HCT116 (cell line): ENCODE data around the gene TNIK. TPM values are rescaled to one million over a fixed set of nuclear protein-coding genes. Genes with fewer than 3 reads are reported as not detected.

Experiments used
- ATAC-seq: fragments of 200-7000 bp; cut with Tn5 transposase; 2 replicates; pipeline ENCODE4 v1.9.1; 2020; ENCODE audit warnings: mild to moderate bottlenecking, moderate library complexity
- BruUV-seq: library from RNA; stranded (reverse); fragments of 400-500 nt; replicated peaks from 2 replicates; lab custom pipeline; 2021; lab: Mats Ljungman, UMichigan
- CTCF ChIA-PET: fragments of 300-600 bp; sonication (Branson Sonifier 250); formaldehyde crosslinking; loops from one replicate; lab custom pipeline; 2021; ENCODE audit warnings: antibody characterized with exemption; lab: Charles Lee
- POLR2A ChIA-PET: fragments of 300-600, 350-600 bp; sonication (Branson Sonifier 250); formaldehyde crosslinking; loops from one replicate; lab custom pipeline; 2021; ENCODE audit warnings: antibody characterized with exemption; lab: Charles Lee
- RAD21 ChIA-PET, 2 experiments: fragments of 300-600 bp; sonication (Branson Sonifier 250); formaldehyde crosslinking; loops; one replicate each; lab custom pipeline; 2023; ENCODE audit warnings: low total read pairs in 2 of 2; ENCODE audit not compliant: uncharacterized antibody in 2 of 2, unreplicated experiment in 2 of 2, low non-redundant PET in 1 of 2; lab: Charles Lee
- DNase-seq: peaks from one replicate; pipeline ENCODE4 v3.0.0-alpha.2; 2010; ENCODE audit warnings: low read depth, low spot score
- H2AFZ ChIP-seq: fragments of 200-600 bp; shearing (Covaris generic), sonication (generic); 2 replicates; pipeline ENCODE4 v1.6.1; 2017; ENCODE audit warnings: low read depth, mixed run types, mixed read lengths, antibody characterized with exemption, low read length; ENCODE audit not compliant: poor library complexity, severe bottlenecking
- H3K27ac ChIP-seq: 2 replicates; pipeline ENCODE4 v1.5.1; 2012; ENCODE audit warnings: low read depth, low read length
- H3K27me3 ChIP-seq: fragments of 200-600 bp; sonication (generic); 2 replicates; pipeline ENCODE4 v1.6.1; 2016; ENCODE audit warnings: mixed run types, low read length, mixed read lengths; ENCODE audit not compliant: insufficient read depth
- H3K36me3 ChIP-seq, 2 experiments: fragments of 200-500 bp in 1 of 2; fragments of 200-600 bp in 1 of 2; sonication (Bioruptor generic) in 1 of 2; sonication (generic) in 1 of 2; 2 replicates each; pipeline versions ENCODE4 v1.5.1 to v1.6.1; 2014 to 2016; ENCODE audit warnings: low read length in 2 of 2, inconsistent platforms in 1 of 2, mixed read lengths in 1 of 2, mixed run types in 1 of 2; ENCODE audit not compliant: insufficient read depth in 2 of 2, control insufficient read depth in 1 of 2
- H3K4me1 ChIP-seq, 2 experiments: fragments of 200-600 bp in 1 of 2; sonication (generic) in 1 of 2; 2 replicates each; pipeline versions ENCODE4 v1.5.1 to v1.6.1; 2012 to 2017; ENCODE audit warnings: low read length in 2 of 2, inconsistent platforms in 1 of 2, mild to moderate bottlenecking in 1 of 2, mixed read lengths in 1 of 2, mixed run types in 1 of 2, moderate library complexity in 1 of 2; ENCODE audit not compliant: insufficient read depth in 2 of 2, control insufficient read depth in 1 of 2
- H3K4me2 ChIP-seq: fragments of 200-600 bp; sonication (generic); 2 replicates; pipeline ENCODE4 v1.6.1; 2017; ENCODE audit warnings: mixed run types, low read length, mixed read lengths
- H3K4me3 ChIP-seq, 2 experiments: fragments of 200-600 bp in 1 of 2; sonication (generic) in 1 of 2; replicated peaks in 1 of 2; 2 replicates each; pipeline ENCODE4 v1.5.1; 2011 to 2016; ENCODE audit warnings: low read length in 2 of 2, control low read depth in 1 of 2, low read depth in 1 of 2, mild to moderate bottlenecking in 1 of 2, mixed read lengths in 1 of 2, mixed run types in 1 of 2
- H3K79me2 ChIP-seq: fragments of 200-600 bp; sonication (generic); 2 replicates; pipeline ENCODE4 v1.6.1; 2017; ENCODE audit warnings: mild to moderate bottlenecking, mixed run types, low read length, moderate library complexity, mixed read lengths; ENCODE audit not compliant: insufficient read depth
- H3K9ac ChIP-seq: fragments of 200-600 bp; sonication (generic); 2 replicates; pipeline ENCODE4 v1.6.1; 2016; ENCODE audit warnings: low read length, mixed read lengths
- H3K9me2 ChIP-seq: fragments of 200-600 bp; sonication (generic), shearing (Covaris generic); 2 replicates; pipeline ENCODE4 v1.6.1; 2017; ENCODE audit warnings: mixed run types, mild to moderate bottlenecking, moderate library complexity; ENCODE audit not compliant: insufficient read depth
- H3K9me3 ChIP-seq, 2 experiments: fragments of 200-500 bp in 1 of 2; fragments of 200-600 bp in 1 of 2; sonication (Bioruptor generic) in 1 of 2; sonication (generic) in 1 of 2; 2 replicates each; pipeline ENCODE4 v1.6.1; 2014 to 2017; ENCODE audit warnings: low read length in 2 of 2, mixed read lengths in 2 of 2, inconsistent platforms in 1 of 2, low read depth in 1 of 2, mild to moderate bottlenecking in 1 of 2, mixed run types in 1 of 2, moderate library complexity in 1 of 2; ENCODE audit not compliant: control insufficient read depth in 1 of 2, insufficient read depth in 1 of 2
- H4K20me1 ChIP-seq: fragments of 200-600 bp; sonication (generic), shearing (Covaris generic); 2 replicates; pipeline ENCODE4 v1.6.1; 2017; ENCODE audit warnings: mixed run types, mild to moderate bottlenecking, moderate library complexity; ENCODE audit not compliant: insufficient read depth
- ATF3 ChIP-seq: IDR thresholded peaks from 2 replicates; pipeline ENCODE4 v1.6.1; 2012
- CEBPB ChIP-seq: IDR thresholded peaks from 2 replicates; pipeline ENCODE4 v1.6.1; 2012; ENCODE audit warnings: low read depth
- EGR1 ChIP-seq: IDR thresholded peaks from 2 replicates; pipeline ENCODE4 v1.6.1; 2012; ENCODE audit warnings: low read depth
- EZH2phosphoT487 ChIP-seq: fragments of 200-600 bp; IDR thresholded peaks from 2 replicates; pipeline ENCODE4 v1.6.1; 2018; ENCODE audit warnings: antibody characterized with exemption, borderline replicate concordance
- FOSL1 ChIP-seq: IDR thresholded peaks from 2 replicates; pipeline ENCODE4 v1.6.1; 2012; ENCODE audit warnings: low read depth
- POLR2A ChIP-seq: IDR thresholded peaks from 2 replicates; pipeline ENCODE4 v1.7.0; 2011; ENCODE audit warnings: borderline replicate concordance; ENCODE audit not compliant: insufficient read depth, insufficient read length; ENCODE audit errors: extremely low read depth
- RAD21 ChIP-seq: IDR thresholded peaks from 2 replicates; pipeline ENCODE4 v1.6.1; 2012; ENCODE audit warnings: low read depth, mild to moderate bottlenecking
- REST ChIP-seq: IDR thresholded peaks from 2 replicates; pipeline ENCODE4 v1.6.1; 2012; ENCODE audit warnings: low read depth
- SP1 ChIP-seq: IDR thresholded peaks from 2 replicates; pipeline ENCODE4 v1.6.1; 2012; ENCODE audit warnings: low read depth
- TCF7L2 ChIP-seq: IDR thresholded peaks from 2 replicates; pipeline ENCODE4 v1.7.0; 2011; ENCODE audit warnings: borderline replicate concordance, inconsistent platforms; ENCODE audit not compliant: insufficient read depth, insufficient read length; ENCODE audit errors: extremely low read depth
- intact Hi-C: fragments of 100-400 bp; cut with micrococcal nuclease; formaldehyde crosslinking; loops from 2 replicates; pipeline ENCODE4 v1.10.0; 2022
- total RNA-seq: library from RNA; stranded (reverse); gene quantifications from one replicate; pipeline ENCODE4 v1.2.1, GENCODE V29; 2021; ENCODE audit not compliant: unreplicated experiment
- TF ChIP-seq, protein P1 (sequence below): IDR thresholded peaks from 2 replicates; pipeline ENCODE4 v1.6.1; 2011; ENCODE audit warnings: mild to moderate bottlenecking, low read length, moderate library complexity; ENCODE audit not compliant: insufficient replicate concordance; ENCODE audit errors: extremely low read depth

Gene TNIK
- total RNA-seq, 1 experiment from 2014 or later: 24.1 TPM

DNA sequence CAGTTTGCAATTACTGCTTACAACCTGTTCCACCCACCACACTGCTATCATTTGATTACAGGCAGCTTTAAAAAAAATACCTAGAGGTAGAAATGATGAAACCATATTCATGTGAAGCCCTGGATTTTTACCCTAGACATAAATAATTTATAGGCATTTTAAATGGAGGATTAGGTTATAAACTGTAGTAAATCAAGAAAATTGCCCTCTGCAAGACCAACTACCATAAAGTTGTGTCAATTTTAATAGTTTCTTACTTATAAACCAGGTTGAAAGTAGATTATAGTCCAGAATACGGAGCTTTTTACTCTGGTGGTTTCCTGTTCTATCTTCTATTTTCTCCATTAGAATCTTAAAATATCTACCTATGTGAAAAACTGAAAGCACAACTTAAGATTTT, 13.9 kb downstream of the TNIK start:
- POLR2A ChIA-PET: no interaction called here
- H3K79me2 ChIP-seq: no peaks in the 10 kb centered on the region
- no peak overlapping the region for H3K27ac ChIP-seq
- H2AFZ ChIP-seq: no peak overlapping the region
- RAD21 ChIA-PET: no interaction called here
- no TSS peak for BruUV-seq
- DNase-seq (no peak), ATAC-seq (no peak)
- H3K9me3 ChIP-seq: no peaks in the 10 kb centered on the region
- no peaks in the 10 kb centered on the region for H3K9me2 ChIP-seq
- no peak overlapping the region for H3K4me3 ChIP-seq
- CTCF ChIA-PET: no interaction called here
- no peaks in the 10 kb centered on the region for H4K20me1 ChIP-seq
- H3K4me1 ChIP-seq: peaks cover 6 to 15% of the 10 kb centered on the region in 2 experiments; a peak in 3 of 4 replicates
- intact Hi-C loops: no loop called here
- H3K36me3 ChIP-seq: no peaks in the 10 kb centered on the region
- H3K9ac ChIP-seq: no peak overlapping the region
- no peak overlapping the region for H3K4me2 ChIP-seq
- TF ChIP-seq, protein P1, sequence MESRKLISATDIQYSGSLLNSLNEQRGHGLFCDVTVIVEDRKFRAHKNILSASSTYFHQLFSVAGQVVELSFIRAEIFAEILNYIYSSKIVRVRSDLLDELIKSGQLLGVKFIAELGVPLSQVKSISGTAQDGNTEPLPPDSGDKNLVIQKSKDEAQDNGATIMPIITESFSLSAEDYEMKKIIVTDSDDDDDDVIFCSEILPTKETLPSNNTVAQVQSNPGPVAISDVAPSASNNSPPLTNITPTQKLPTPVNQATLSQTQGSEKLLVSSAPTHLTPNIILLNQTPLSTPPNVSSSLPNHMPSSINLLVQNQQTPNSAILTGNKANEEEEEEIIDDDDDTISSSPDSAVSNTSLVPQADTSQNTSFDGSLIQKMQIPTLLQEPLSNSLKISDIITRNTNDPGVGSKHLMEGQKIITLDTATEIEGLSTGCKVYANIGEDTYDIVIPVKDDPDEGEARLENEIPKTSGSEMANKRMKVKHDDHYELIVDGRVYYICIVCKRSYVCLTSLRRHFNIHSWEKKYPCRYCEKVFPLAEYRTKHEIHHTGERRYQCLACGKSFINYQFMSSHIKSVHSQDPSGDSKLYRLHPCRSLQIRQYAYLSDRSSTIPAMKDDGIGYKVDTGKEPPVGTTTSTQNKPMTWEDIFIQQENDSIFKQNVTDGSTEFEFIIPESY: no peak
- TF ChIP-seq EGR1 (no peak), FOSL1 (no peak), TCF7L2 (no peak), POLR2A (no peak), SP1 (no peak), RAD21 (no peak), EZH2phosphoT487 (no peak), REST (no peak), CEBPB (no peak), ATF3 (no peak)
- H3K27me3 ChIP-seq: no peaks in the 10 kb centered on the region
